DMS79 treated with DMSO at 0.1 percent for 48 hours (cell line): ENCODE measurements around the gene AMY1B.
"Not testable (repeated sequence)": the region's sequence is repeated elsewhere in the genome, so short reads cannot be mapped to it uniquely, and the experiment has no call there.

Experiments used
- DNase-seq: peaks from one replicate; lab custom pipeline; 2025; lab: John Stamatoyannopoulos, UW

AMY1B gene

GRCh38 chr1:103696110-103696509, at the start of gene AMY1B:
TSS of gene AMY1B (minus strand) at chr1:103696210. CDS start at chr1:103695639, 571 bp downstream.
- not testable (repeated sequence) for DNase-seq

DNA sequence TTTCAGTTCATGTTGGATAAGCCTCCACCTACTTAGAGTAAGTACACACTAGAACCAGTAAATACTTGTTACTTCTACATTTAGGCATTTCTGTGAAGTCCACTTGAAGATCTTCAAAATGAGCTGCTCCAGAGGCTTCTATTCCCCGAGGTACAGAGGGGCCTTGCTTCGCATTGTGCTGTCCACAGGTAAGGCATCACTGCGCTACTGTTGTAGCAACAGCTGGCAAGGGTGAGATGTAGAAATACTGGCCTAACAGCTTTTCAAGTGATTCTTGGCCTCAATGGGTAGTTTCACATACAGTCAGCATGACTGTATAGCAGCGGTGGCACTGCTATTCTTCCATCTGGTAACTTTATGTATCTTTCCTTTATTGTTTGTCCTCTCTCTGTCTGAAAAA, 49.0 kb upstream of the AMY1B start:
- not testable (repeated sequence) for DNase-seq

DNA sequence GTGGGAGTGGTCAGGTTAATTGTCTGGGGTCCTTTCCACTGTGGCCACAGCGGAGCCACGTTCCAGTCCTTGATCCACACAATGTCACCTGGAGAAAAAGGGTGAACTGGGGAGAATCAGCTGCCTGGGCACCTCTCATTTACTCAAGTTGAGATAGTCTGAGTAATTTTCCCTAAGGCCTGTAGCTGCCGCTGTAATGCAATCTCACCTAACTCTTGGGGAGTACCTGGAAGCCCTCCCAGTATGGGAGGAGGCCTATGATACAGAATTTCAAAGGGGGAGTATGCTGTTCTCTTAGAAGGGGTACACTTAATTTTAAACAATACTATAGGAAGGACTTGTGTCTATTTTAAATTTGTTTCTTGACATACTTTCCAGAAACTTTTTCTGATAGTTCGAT, 48.4 kb upstream of the AMY1B start:
- DNase-seq, result not testable (repeated sequence)

- not testable (repeated sequence) for DNase-seq
Observed at GRCh38 chr1:103738031-103738430, 42.0 kb upstream of the AMY1B start.

GRCh38 chr1:103735334-103735733, 39.3 kb upstream of the AMY1B start:
- DNase-seq, result not testable (repeated sequence)

DNA sequence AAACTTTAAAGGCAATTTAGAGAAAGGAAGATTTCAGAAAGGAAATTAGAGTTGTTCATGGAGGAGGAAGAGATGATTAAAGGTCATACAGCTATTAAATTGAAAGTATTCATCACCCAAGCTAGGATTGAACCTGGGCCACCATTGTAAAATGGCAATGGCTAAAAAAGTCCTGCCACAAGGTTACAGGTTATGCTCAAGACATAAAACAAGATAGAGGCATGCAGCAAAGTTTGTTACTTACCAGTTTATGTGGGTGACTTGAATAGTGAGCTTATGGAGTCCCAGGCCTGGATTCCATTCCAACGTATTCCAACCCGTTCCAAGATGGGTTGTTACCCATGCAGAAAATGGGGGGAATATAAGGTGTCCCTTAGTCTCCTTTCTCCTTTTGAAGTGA, 25.5 kb upstream of the AMY1B start:
- DNase-seq, result not testable (repeated sequence)

- not testable (repeated sequence) for DNase-seq
Observed at GRCh38 chr1:103717404-103717803, 21.4 kb upstream of the AMY1B start.

- not testable (repeated sequence) for DNase-seq
Observed at GRCh38 chr1:103710381-103710780, 14.4 kb upstream of the AMY1B start.

DNA sequence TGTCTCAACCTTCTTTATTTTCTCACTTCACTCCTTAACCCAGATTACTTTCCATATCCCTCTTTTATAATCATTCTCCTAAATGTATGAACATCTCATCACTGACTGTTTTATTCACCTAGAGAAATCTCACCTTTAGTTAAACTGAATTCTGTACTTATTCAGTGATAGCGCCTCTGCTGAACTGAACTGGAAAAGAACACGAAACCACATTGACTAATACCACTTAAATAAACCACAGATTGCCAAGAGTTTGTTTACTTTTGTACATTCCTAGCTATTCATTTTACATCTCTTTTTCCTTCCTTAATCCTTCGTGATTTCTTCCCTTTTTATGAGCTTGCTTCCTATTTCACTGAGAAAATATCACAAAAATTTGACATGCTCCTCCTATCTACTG, 11.7 kb upstream of the AMY1B start:
- not testable (repeated sequence) for DNase-seq

DNA sequence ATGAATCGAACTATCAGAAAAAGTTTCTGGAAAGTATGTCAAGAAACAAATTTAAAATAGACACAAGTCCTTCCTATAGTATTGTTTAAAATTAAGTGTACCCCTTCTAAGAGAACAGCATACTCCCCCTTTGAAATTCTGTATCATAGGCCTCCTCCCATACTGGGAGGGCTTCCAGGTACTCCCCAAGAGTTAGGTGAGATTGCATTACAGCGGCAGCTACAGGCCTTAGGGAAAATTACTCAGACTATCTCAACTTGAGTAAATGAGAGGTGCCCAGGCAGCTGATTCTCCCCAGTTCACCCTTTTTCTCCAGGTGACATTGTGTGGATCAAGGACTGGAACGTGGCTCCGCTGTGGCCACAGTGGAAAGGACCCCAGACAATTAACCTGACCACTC, 5.2 kb upstream of the AMY1B start:
- DNase-seq, result not testable (repeated sequence)

GRCh38 chr1:103700669-103701068, 4.7 kb upstream of the AMY1B start:
- DNase-seq, result not testable (repeated sequence)

- DNase-seq, result not testable (repeated sequence)
Observed at GRCh38 chr1:103697430-103697829, 1.4 kb upstream of the AMY1B start.

GRCh38 chr1:103676335-103676734, 19.7 kb downstream of the AMY1B start:
- not testable (repeated sequence) for DNase-seq

GRCh38 chr1:103655460-103655859, 40.5 kb downstream of the AMY1B start, which contains the start of gene AMY1A:
TSS of gene AMY1A (plus strand) at chr1:103655760. CDS start at chr1:103656331, 571 bp downstream.
- DNase-seq, result not testable (repeated sequence)

GRCh38 chr1:103654133-103654532, 41.9 kb downstream of the AMY1B start:
- DNase-seq, result not testable (repeated sequence)

- DNase-seq, result not testable (repeated sequence)
Observed at GRCh38 chr1:103650889-103651288, 45.1 kb downstream of the AMY1B start.

GRCh38 chr1:103650305-103650704, 45.7 kb downstream of the AMY1B start:
- not testable (repeated sequence) for DNase-seq

DNA sequence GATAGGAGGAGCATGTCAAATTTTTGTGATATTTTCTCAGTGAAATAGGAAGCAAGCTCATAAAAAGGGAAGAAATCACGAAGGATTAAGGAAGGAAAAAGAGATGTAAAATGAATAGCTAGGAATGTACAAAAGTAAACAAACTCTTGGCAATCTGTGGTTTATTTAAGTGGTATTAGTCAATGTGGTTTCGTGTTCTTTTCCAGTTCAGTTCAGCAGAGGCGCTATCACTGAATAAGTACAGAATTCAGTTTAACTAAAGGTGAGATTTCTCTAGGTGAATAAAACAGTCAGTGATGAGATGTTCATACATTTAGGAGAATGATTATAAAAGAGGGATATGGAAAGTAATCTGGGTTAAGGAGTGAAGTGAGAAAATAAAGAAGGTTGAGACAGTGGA, 52.1 kb downstream of the AMY1B start:
- DNase-seq, result not testable (repeated sequence)

DNA sequence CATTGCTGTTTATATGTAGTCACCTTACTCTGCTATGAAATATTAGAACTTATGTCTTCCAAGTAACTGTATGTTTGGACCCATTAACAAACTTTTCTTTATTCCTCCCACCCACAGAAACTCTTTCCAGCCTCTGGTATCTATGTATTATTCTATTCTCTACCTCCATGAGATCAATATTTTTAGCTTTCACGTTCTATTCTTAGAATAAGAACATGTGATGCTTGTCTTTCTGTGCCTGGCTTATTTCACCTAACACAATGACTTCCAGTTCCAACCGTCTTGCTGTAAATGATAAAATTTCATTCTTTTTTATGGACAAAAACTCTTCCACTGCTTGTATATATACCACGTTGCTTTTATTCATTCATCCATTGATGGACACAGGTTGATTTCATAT, 54.8 kb downstream of the AMY1B start:
- DNase-seq, result not testable (repeated sequence)
